ENCODE results near the gene COG6.

Gene COG6

DNA sequence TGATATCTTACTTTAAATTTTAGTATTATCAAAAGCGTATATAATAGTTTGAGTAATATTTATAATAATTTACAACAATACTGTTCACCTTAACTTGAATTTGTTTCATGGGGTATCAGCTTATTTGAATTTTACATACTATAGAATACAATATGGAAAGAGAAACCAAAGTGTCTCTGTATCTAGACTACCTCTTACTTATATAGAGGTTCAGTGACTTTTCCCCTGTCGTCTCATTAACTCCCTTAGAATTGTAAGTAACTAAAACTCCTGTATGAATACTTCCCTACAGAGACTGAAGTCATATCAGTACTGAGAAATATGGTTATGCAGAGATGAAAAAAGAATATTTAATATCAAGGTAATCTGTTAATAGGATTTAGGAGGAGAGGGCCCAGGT is 26.8 kb downstream of the COG6 start:
- no peak for DNase-seq

DNA sequence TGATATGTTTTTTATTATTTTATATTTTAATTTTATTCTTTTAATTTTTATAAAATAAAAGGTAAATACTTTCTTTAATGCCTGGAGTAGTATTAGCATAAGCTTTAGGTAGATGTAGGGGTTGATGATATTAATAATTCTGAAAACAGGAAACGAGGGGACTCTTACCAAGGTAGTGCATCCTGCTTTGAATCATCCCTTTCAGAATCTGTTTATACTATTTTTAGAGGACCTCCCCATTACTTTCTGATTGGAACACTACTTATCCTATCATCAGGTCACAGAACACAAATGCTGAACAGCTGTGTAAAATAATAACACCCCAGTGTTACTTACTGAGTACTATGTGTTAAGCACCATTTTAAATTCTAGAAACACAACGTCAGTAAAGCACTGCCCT is 27.3 kb downstream of the COG6 start:
- DNase-seq, result no peak

DNA sequence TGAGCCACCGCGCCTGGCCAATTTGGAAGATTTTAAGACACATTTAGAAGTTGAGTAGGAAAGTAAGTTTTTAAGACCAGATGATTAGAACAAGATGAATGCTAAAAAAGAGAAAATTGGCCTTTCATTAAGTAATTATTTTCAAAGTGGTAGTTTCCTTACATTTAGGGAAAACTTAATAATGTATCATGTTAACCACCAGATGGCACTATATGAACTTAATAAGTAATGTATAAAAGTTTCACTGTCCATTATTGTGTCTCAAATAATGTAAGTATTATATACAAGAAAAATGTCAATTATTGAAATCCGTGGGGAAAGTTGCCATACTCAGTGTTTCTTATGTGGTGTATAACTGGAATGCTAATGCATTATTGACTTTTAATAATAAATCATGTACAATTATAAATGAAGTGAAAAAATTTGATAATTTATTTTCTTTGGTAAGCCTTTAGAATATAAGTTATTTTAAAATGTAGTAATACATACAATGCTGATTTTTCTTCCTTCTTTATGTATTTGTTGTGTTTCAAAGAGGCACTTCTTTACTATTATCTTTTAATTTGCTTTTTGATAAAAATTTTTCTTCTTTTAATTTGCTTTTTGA is 29.2 kb downstream of the COG6 start:
- peak; percentile 3 to 85 (median 48) for DNase-seq

- DNase-seq, result peak; percentile 1 to 58 (median 29)
These were observed 30.2 kb downstream of the COG6 start for GRCh38 chr13:39685652-39686051.

- peak in 3 of 4 experiments; percentile 7 to 24 (median 8) for DNase-seq
These were observed 32.8 kb downstream of the COG6 start for GRCh38 chr13:39688278-39688677.

DNA sequence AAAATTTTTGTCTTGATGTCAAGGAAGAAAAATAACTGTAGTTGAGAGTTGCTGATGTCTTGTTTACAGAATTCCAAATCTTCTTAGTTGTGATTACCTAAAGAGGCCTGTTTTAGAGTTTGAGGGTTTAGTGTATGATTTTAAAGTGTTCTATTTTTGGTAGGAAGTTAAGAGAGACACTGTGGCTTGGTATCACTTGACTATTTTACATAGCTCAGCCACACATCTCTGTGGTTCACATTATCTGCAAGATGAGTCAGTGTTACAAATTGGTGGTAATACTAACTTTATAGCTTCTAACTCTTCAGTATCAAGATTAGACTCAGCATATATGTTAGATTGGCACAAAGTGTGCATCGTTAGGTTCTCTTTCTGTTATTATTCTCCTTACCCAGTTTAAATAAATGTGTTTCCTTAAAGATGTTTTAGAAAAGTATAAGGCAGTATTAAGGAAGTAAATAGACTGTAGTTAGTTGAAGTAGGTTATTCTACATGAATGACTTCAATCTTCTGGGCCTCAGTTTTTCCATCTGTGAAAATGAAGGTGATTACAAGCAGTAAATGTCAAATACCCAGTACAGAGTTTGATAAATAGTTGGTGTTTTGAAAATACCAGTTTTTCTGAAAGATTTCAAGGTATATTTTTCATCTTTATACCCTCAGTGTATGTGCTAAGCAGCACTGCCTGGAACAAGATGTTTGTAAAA is 33.4 kb downstream of the COG6 start:
- DNase-seq, result no peak

- DNase-seq, result no peak
These were observed 37.4 kb downstream of the COG6 start for GRCh38 chr13:39692660-39693438.

GRCh38 chr13:39699274-39699673 is 43.8 kb downstream of the COG6 start:
- DNase-seq, result no peak

DNA sequence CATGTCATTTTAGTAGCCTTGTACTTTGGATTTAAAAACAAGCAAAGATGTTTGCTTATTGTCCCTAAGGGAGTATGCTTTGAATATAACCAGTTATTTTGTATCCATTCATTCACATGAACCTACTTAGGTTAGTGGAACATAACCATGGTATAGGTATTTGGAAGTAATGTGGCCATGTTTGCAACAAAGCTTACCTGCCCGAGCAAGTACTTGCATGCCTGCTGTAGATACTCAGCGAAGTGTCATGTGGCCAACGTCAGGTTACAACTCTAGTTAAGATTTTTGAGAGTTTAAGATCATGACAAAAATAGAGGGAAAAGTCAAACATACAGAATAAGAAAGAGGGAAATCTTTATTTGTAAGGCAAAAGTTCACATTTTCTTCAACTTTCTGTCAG is 57.2 kb downstream of the COG6 start:
- DNase-seq, result no peak

- DNase-seq, result no peak
These were observed 73.7 kb downstream of the COG6 start for GRCh38 chr13:39729156-39729555.

DNA sequence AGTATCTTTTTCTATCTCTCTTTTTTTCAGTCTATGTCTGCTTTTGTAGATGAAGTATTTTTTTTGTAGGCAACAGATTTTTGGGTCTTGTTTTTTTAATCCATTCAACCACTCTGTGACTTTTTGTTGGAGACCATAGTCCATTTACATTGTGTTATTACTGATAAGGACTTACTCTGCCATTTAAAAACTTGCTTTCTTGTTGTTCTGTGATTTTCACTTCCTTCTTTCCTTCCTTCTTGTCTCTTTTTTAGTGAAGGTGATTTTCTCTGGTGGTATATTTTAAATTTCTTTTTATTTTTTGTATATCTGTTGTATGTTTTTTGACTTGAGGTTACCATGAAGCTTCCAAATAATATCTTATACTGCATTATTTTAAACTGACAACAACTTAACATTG is 79.5 kb downstream of the COG6 start:
- DNase-seq, result no peak

DNA sequence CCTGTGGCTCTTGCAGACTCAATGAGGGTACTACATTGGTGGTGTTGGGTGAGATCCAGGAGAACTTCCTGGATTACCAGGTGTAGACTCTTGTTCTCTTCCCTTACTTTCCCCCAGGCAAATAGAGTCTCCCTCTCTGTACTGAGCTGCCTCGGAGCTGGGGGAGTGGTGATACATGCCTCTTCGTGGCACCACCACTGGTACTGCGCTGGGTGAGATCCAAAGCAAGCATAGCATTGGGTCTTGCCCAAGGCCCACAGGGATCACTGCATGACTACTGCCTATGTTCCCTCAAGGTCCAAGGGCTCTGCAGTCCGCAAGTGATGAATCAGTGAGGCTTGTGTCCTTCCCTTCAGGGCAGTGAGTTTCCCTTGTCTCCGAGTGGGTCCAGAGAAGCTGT is 81.6 kb downstream of the COG6 start:
- no peak for DNase-seq

DNA sequence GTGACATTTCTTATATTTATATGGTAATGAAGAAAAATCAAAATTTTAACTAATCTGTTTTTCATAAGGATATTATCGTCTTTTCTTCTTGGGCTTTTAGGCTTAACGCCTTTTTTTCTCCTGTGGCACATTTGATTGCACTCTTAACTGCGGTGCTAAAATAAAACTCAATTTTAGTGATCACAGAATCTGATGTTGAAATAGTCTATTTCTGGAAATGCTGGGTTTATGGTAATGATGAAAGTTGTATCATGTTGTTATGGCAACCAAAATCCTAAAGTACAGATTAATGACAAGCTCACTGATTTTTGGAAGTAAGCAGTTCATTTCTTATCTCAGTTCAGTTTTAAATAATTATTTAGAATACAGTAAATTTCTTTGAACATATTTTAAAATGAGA is 85.3 kb downstream of the COG6 start:
- DNase-seq, result no peak

- DNase-seq, result peak in 1 of 4 experiments; percentile 9
These were observed 93.5 kb downstream of the COG6 start for GRCh38 chr13:39748961-39749360.

DNA sequence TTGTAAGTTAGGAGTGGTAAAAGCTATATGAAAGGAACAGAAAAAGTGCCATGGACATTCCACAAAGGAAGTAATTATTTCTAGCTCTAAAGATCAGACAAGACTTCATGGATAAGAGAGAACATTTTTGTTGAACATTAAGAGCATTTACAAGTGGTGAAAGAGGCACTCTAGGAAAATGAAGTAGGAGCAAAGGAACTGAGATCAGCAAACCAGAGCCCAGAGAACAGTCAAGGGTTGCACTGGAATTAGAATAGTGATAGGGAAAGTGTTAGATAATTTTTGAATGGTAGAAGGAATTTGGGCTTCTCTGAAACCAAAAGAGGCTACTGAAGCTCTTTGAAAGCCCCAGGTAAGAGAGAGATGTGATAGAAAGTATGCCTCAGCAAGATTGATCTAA is 94.1 kb downstream of the COG6 start:
- DNase-seq, result no peak

- DNase-seq, result no peak
These were observed 96.3 kb downstream of the COG6 start for GRCh38 chr13:39751805-39752204.

- DNase-seq, result no peak
These were observed 105.1 kb downstream of the COG6 start for GRCh38 chr13:39760521-39760920.

DNA sequence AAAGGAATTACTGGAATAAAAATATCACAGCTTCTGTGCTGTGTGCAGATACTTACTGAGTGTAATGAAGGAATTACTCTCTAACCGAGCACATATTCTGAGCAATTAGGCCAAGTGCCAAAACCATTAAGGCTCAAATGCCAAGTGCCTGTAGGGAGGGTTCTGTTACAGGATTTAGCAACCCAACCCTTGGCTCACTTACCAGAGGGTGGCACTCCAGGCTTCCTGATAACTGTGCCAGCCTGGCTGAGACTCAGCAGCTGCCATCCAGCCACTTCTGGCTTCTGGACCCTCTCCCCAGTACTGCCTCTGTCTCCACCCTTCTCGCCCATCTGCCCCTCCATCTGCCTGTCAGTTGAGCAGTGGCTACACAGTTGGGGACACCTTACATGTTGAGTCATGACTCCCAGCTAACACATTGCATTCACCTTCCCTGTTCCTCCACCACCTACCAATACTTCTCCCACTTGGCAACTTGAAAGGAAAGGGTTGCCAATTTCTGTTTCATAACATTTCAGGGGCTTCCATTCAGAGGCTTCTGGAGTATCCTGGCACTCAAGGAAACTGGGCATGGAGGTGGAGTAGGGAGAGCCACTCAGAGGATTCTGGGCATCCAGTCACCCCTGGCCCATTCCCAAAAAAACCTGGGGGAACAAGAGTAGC is 110.5 kb downstream of the COG6 start:
- DNase-seq, result no peak

DNA sequence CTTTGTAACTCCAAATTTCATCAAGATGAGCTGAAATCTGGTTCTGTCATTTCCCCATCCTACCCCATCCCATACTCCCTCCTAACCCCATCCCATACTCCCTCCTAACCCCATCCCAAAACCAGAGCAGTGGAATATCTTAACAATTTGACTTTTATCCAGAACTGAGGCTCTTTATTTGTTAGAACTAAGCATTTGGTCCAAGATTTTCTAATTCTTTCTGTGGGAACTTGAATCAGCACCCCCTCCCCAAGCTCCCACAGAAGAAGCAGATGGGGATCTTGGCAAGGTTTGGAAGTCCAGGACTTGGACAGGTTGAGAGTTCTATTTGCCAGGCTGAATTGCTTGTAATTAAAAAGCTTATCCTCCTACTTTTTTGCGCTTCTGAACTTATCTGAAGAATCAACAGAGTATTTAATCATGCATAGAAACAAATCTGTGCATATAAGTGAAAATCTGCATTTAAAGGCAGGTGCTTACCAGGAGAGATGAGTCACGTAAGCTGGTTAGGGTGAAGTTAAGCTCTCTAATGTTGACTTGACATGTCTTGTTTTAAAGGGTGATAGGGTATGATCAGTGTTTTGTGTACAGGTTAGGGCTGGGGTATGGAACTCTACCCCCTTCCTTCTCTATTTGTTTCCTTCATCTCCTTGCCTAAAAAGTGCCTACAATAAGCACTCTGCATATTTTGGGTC is 111.1 kb downstream of the COG6 start:
- DNase-seq, result no peak

GRCh38 chr13:39767791-39768517 is 112.5 kb downstream of the COG6 start:
- no peak for DNase-seq

GRCh38 chr13:39768962-39769361 is 113.5 kb downstream of the COG6 start:
- no peak for DNase-seq
